ENCODE results near the gene CSNK1G2.

The CSNK1G2 gene

GRCh38 chr19:1961000-1961883 is 20.3 kb downstream of the CSNK1G2 start:
- H4K91ac ChIP-seq (ENCODE audit: low read length) = peak overlapping the region; percentile 43
- H2BK12ac ChIP-seq (ENCODE audit: low read length in 2 of 2) = no peak overlapping the region
- H4K8ac ChIP-seq (ENCODE audit: low read length) = no peak overlapping the region
- peak overlapping the region; percentile 84 for H2BK5ac ChIP-seq (ENCODE audit: low read depth, low read length, poor library complexity, severe bottlenecking)
- H3K27ac ChIP-seq (ENCODE audit: low read length, poor library complexity, severe bottlenecking) = peak overlapping the region; percentile 87
- peaks cover 7 to 43% of the 10 kb centered on the region in 2 experiments for H3K36me3 ChIP-seq (ENCODE audit: control insufficient read depth in 1 of 2, insufficient read depth in 2 of 2, low read depth in 1 of 2, low read length in 2 of 2)
- no peak overlapping the region for H2BK120ac ChIP-seq (ENCODE audit: low read depth, low read length)
- H3K14ac ChIP-seq (ENCODE audit: low read length in 2 of 2) = no peak overlapping the region
- H2BK15ac ChIP-seq (ENCODE audit: low read depth, poor library complexity, severe bottlenecking) = no peak overlapping the region
- H3K9ac ChIP-seq (ENCODE audit: low read length) = no peak overlapping the region
- no peak overlapping the region for H3K4ac ChIP-seq (ENCODE audit: low read depth in 1 of 2, low read length in 2 of 2)
- WGBS = 97% methylated on average over 42 of the region's 42 CpGs
- H3K4me2 ChIP-seq (ENCODE audit: low read length, poor library complexity, severe bottlenecking) = peak overlapping the region; percentile 74
- no peaks in the 10 kb centered on the region for H3K27me3 ChIP-seq (ENCODE audit: control insufficient read depth in 1 of 2, insufficient read depth in 1 of 2, low read length in 2 of 2)
- H3K18ac ChIP-seq (ENCODE audit: low read depth in 1 of 2, low read length in 2 of 2) = no peak overlapping the region
- H3K9me3 ChIP-seq (ENCODE audit: control insufficient read depth, low read length) = no peaks in the 10 kb centered on the region
- DNase-seq = no peak
- H3K4me3 ChIP-seq (ENCODE audit: insufficient read depth in 1 of 2, low read depth in 1 of 2, low read length in 2 of 2) = peak overlapping the region in 1 of 2 experiments; percentile 24
- H2AK5ac ChIP-seq (ENCODE audit: low read length, severe bottlenecking) = peak overlapping the region; percentile 63
- H3K4me1 ChIP-seq (ENCODE audit: control insufficient read depth, insufficient read depth, low read depth, low read length) = peaks cover 43% of the 10 kb centered on the region
- no peak overlapping the region for H2AFZ ChIP-seq (ENCODE audit: low read depth, low read length)
- peaks cover 24% of the 10 kb centered on the region for H3K79me1 ChIP-seq (replicated peaks; ENCODE audit: low read length, poor library complexity, severe bottlenecking)
- no peak overlapping the region for H3K23ac ChIP-seq (ENCODE audit: low read length in 2 of 2)

- H2BK12ac ChIP-seq (ENCODE audit: low read length in 2 of 2) = no peak overlapping the region
- H3K79me1 ChIP-seq (replicated peaks; ENCODE audit: low read length, poor library complexity, severe bottlenecking) = peaks cover 27% of the 10 kb centered on the region
- H3K4ac ChIP-seq (ENCODE audit: low read depth in 1 of 2, low read length in 2 of 2) = no peak overlapping the region
- H3K23ac ChIP-seq (ENCODE audit: low read length in 2 of 2) = no peak overlapping the region
- no peak overlapping the region for H3K4me3 ChIP-seq (ENCODE audit: insufficient read depth in 1 of 2, low read depth in 1 of 2, low read length in 2 of 2)
- no peak overlapping the region for H3K14ac ChIP-seq (ENCODE audit: low read length in 2 of 2)
- peak overlapping the region; percentile 83 for H2AK5ac ChIP-seq (ENCODE audit: low read length, severe bottlenecking)
- H3K18ac ChIP-seq (ENCODE audit: low read depth in 1 of 2, low read length in 2 of 2) = no peak overlapping the region
- H3K9me3 ChIP-seq (ENCODE audit: control insufficient read depth, low read length) = no peaks in the 10 kb centered on the region
- no peak overlapping the region for H3K9ac ChIP-seq (ENCODE audit: low read length)
- H3K27ac ChIP-seq (ENCODE audit: low read length, poor library complexity, severe bottlenecking) = no peak overlapping the region
- H2AFZ ChIP-seq (ENCODE audit: low read depth, low read length) = no peak overlapping the region
- no peaks in the 10 kb centered on the region for H3K27me3 ChIP-seq (ENCODE audit: control insufficient read depth in 1 of 2, insufficient read depth in 1 of 2, low read length in 2 of 2)
- no peak overlapping the region for H2BK15ac ChIP-seq (ENCODE audit: low read depth, poor library complexity, severe bottlenecking)
- H3K4me2 ChIP-seq (ENCODE audit: low read length, poor library complexity, severe bottlenecking) = no peak overlapping the region
- 96% methylated on average over 23 of the region's 23 CpGs for WGBS
- H2BK120ac ChIP-seq (ENCODE audit: low read depth, low read length) = no peak overlapping the region
- H2BK5ac ChIP-seq (ENCODE audit: low read depth, low read length, poor library complexity, severe bottlenecking) = no peak overlapping the region
- DNase-seq = no peak
- H4K91ac ChIP-seq (ENCODE audit: low read length) = peak overlapping the region; percentile 58
- no peak overlapping the region for H4K8ac ChIP-seq (ENCODE audit: low read length)
- peaks cover 39% of the 10 kb centered on the region for H3K4me1 ChIP-seq (ENCODE audit: control insufficient read depth, insufficient read depth, low read depth, low read length)
- peaks cover 7 to 43% of the 10 kb centered on the region in 2 experiments for H3K36me3 ChIP-seq (ENCODE audit: control insufficient read depth in 1 of 2, insufficient read depth in 2 of 2, low read depth in 1 of 2, low read length in 2 of 2)
Measured at GRCh38 chr19:1962674-1963073, 21.7 kb downstream of the CSNK1G2 start.

DNA sequence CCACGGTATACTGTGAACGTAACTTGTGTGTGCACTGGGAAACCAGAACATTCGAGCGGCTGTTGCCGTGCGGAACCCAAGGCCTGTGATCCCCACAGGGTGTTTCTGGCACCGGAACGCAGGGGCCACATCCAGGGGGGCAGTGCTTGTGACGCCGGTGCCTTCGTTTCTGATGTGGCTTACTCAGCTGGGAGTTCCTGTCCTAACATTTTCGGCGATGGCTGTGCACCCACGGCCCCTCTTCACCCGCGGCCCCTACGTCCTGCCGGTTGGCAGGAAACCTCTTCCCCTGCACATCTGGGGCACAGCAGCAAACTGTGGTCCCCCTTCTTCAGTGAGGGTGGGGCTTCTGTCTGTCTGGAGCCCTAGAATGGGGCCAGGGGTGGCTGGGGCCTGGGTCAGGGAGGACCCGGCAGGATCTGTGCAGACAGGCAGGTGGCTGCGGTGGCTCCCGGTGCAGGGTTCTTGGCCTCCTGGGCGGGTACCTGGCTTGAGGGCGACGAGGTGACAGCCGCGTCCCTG is 26.2 kb downstream of the CSNK1G2 start:
- no peak overlapping the region for H3K4ac ChIP-seq (ENCODE audit: low read depth in 1 of 2, low read length in 2 of 2)
- H2AK5ac ChIP-seq (ENCODE audit: low read length, severe bottlenecking) = no peak overlapping the region
- no peak overlapping the region for H2BK120ac ChIP-seq (ENCODE audit: low read depth, low read length)
- no peak overlapping the region for H3K4me3 ChIP-seq (ENCODE audit: insufficient read depth in 1 of 2, low read depth in 1 of 2, low read length in 2 of 2)
- peaks cover 37% of the 10 kb centered on the region for H3K79me1 ChIP-seq (replicated peaks; ENCODE audit: low read length, poor library complexity, severe bottlenecking)
- H3K9ac ChIP-seq (ENCODE audit: low read length) = no peak overlapping the region
- WGBS = 98% methylated on average over 22 of the region's 26 CpGs
- no peak overlapping the region for H4K91ac ChIP-seq (ENCODE audit: low read length)
- no peak overlapping the region for H3K4me2 ChIP-seq (ENCODE audit: low read length, poor library complexity, severe bottlenecking)
- DNase-seq = no peak
- H2BK12ac ChIP-seq (ENCODE audit: low read length in 2 of 2) = no peak overlapping the region
- no peaks in the 10 kb centered on the region for H3K9me3 ChIP-seq (ENCODE audit: control insufficient read depth, low read length)
- H3K27me3 ChIP-seq (ENCODE audit: control insufficient read depth in 1 of 2, insufficient read depth in 1 of 2, low read length in 2 of 2) = no peaks in the 10 kb centered on the region
- H3K18ac ChIP-seq (ENCODE audit: low read depth in 1 of 2, low read length in 2 of 2) = no peak overlapping the region
- no peak overlapping the region for H2BK5ac ChIP-seq (ENCODE audit: low read depth, low read length, poor library complexity, severe bottlenecking)
- H3K27ac ChIP-seq (ENCODE audit: low read length, poor library complexity, severe bottlenecking) = no peak overlapping the region
- H3K4me1 ChIP-seq (ENCODE audit: control insufficient read depth, insufficient read depth, low read depth, low read length) = peaks cover 48% of the 10 kb centered on the region
- H2BK15ac ChIP-seq (ENCODE audit: low read depth, poor library complexity, severe bottlenecking) = no peak overlapping the region
- no peak overlapping the region for H3K23ac ChIP-seq (ENCODE audit: low read length in 2 of 2)
- H4K8ac ChIP-seq (ENCODE audit: low read length) = no peak overlapping the region
- H2AFZ ChIP-seq (ENCODE audit: low read depth, low read length) = no peak overlapping the region
- no peak overlapping the region for H3K14ac ChIP-seq (ENCODE audit: low read length in 2 of 2)
- H3K36me3 ChIP-seq (ENCODE audit: control insufficient read depth in 1 of 2, insufficient read depth in 2 of 2, low read depth in 1 of 2, low read length in 2 of 2) = peaks cover 9 to 60% of the 10 kb centered on the region in 2 experiments

Data from mesenchymal stem cell (in vitro differentiated cells and primary cell).